Esophagus squamous epithelium (tissue), 4 donors: ENCODE measurements around the gene ZFAND5.

Source experiments
- POLR2A ChIP-seq, 4 donors: fragments of 450-650 bp; IDR thresholded peaks; one replicate each; pipeline ENCODE4 v1.6.1; 2017; ENCODE audit warnings: antibody characterized with exemption in 4 of 4, mild to moderate bottlenecking in 4 of 4, moderate library complexity in 3 of 4
- TF ChIP-seq, protein P1 (sequence below), 6 experiments: fragments of 450-650 bp in 4 of 6; fragments of 200-600 bp in 2 of 6; sonication (generic) in 2 of 6; IDR thresholded peaks; one replicate each; pipeline ENCODE4 v1.5.1; 2016 to 2019; ENCODE audit warnings: antibody characterized with exemption in 6 of 6, mild to moderate bottlenecking in 4 of 6, moderate library complexity in 4 of 6

- TF ChIP-seq, protein P1, sequence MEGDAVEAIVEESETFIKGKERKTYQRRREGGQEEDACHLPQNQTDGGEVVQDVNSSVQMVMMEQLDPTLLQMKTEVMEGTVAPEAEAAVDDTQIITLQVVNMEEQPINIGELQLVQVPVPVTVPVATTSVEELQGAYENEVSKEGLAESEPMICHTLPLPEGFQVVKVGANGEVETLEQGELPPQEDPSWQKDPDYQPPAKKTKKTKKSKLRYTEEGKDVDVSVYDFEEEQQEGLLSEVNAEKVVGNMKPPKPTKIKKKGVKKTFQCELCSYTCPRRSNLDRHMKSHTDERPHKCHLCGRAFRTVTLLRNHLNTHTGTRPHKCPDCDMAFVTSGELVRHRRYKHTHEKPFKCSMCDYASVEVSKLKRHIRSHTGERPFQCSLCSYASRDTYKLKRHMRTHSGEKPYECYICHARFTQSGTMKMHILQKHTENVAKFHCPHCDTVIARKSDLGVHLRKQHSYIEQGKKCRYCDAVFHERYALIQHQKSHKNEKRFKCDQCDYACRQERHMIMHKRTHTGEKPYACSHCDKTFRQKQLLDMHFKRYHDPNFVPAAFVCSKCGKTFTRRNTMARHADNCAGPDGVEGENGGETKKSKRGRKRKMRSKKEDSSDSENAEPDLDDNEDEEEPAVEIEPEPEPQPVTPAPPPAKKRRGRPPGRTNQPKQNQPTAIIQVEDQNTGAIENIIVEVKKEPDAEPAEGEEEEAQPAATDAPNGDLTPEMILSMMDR (IDR thresholded peaks at IDR 0.05), result no peak
- no peak for TF ChIP-seq POLR2A (IDR thresholded peaks at IDR 0.05)
Observed at GRCh38 chr9:72386186-72386585, 21.2 kb upstream of the ZFAND5 start.
